A673 (cell line): ENCODE results near the gene GREB1L.

Source experiments
- CTCF ChIP-seq: fragments of 300-800, 200-600 bp; sonication (generic); conservative IDR thresholded peaks from 2 replicates; pipeline ENCODE4 v1.5.1; 2017; ENCODE audit warnings: low read depth, mild to moderate bottlenecking, antibody characterized with exemption, low read length, moderate library complexity, mixed read lengths
- EZH2 ChIP-seq: fragments of 200-600 bp; sonication (generic); IDR thresholded peaks from 2 replicates; pipeline ENCODE4 v1.6.1; 2017; ENCODE audit warnings: borderline replicate concordance, low read depth, mild to moderate bottlenecking, mixed read lengths, antibody characterized with exemption, low read length; ENCODE audit not compliant: poor library complexity, severe bottlenecking

GRCh38 chr18:21571772-21572171 lies 329.7 kb downstream of the GREB1L start:
- TF ChIP-seq CTCF (no peak), EZH2 (no peak)
